Mononuclear cell (primary cell): ENCODE results near the gene ASIC2. TPM values are rescaled to one million over a fixed set of nuclear protein-coding genes. Genes with fewer than 3 reads are reported as not detected.

ENCODE experiments used
- H3K27me3 ChIP-seq: 2 replicates; pipeline ENCODE4 v1.6.0; 2011; ENCODE audit warnings: low read length, control low read depth; ENCODE audit not compliant: insufficient read depth
- H3K4me1 ChIP-seq: 2 replicates; pipeline ENCODE4 v1.5.1; 2011; ENCODE audit warnings: mild to moderate bottlenecking, low read length, control low read depth; ENCODE audit not compliant: insufficient read depth
- H3K4me3 ChIP-seq: 2 replicates; pipeline ENCODE4 v1.5.1; 2011; ENCODE audit warnings: mild to moderate bottlenecking, low read length, moderate library complexity
- H3K9me3 ChIP-seq: 2 replicates; pipeline ENCODE4 v1.5.1; 2011; ENCODE audit warnings: low read depth, mild to moderate bottlenecking, control low read depth, low read length
- total RNA-seq: library from RNA; depleted of rRNA; stranded (reverse); fragments of >200 nt; gene quantifications from one replicate; pipeline ENCODE4 v1.2.3, GENCODE V29; 2012

The ASIC2 gene
- total RNA-seq, 1 donor = not detected

DNA sequence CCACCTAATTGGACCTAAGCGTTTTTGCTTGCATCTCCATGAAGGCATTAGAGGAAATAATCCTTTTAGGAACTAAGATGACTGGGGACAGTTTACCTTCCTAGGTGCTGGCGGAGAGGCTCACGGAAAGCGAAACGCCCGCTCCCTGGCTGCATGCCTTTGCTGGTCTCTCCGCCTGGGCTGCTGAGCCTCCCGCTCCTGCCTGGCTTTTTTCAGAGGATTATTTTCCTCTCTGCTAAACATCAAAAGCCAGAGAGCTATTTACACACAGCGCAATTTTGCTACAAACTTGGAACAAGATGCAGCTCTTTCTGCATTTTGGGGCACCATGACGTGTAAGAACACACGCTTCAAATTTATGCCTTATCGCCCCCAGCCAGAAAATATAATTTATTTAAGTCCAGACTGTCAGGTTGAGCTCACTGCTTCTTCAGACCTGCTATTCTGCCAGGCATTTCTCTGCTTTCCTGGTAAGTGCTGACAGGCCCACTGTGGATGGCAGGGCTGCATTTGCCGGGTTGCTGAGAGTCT lies 177.0 kb downstream of the ASIC2 start:
- no peak overlapping the region for H3K4me3 ChIP-seq
- H3K27me3 ChIP-seq = no peaks in the 10 kb centered on the region
- H3K9me3 ChIP-seq = no peaks in the 10 kb centered on the region
- no peaks in the 10 kb centered on the region for H3K4me1 ChIP-seq

DNA sequence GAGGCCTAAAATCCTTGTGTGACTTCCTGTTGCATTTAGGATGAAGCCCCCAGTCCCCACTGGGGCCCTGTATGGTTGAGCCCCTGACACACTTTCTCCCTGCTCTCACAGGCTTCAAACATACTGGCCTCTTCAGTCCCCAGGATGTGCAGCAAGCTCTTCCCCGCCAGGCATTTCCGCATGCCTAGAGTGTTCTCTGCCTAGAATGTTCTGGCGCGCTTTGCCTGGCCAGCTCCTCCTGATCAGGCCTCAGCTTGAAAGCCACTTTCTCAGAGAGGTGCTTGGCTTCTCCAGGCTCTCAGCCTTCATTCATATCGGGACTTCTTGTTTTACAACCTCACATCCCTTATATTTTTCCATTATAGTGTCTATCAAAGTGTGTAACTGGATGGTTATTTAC lies 177.7 kb downstream of the ASIC2 start:
- Histone ChIP-seq H3K27me3 (no peaks in the 10 kb centered on the region), H3K9me3 (no peaks in the 10 kb centered on the region), H3K4me3 (no peak overlapping the region), H3K4me1 (no peaks in the 10 kb centered on the region)

DNA sequence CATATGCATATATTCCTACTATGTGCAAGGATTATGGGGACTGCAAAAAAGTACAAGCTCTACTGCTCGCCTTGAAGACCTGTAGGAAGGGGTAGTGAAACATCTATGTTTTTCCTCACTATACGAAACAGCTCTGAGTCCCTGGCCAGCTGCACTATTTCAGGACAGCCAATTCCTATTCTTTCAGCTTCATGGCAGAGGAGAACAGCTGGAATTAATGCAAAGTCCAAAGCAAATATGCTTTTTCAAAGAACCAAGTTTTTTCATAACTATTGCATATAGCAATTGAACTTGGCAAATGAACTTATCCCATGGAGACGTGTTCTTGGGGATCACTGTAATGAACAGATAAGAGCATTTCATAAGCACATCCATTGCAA lies 179.1 kb downstream of the ASIC2 start:
- no peaks in the 10 kb centered on the region for H3K9me3 ChIP-seq
- H3K4me1 ChIP-seq = no peaks in the 10 kb centered on the region
- H3K4me3 ChIP-seq = no peak overlapping the region
- H3K27me3 ChIP-seq = no peaks in the 10 kb centered on the region

DNA sequence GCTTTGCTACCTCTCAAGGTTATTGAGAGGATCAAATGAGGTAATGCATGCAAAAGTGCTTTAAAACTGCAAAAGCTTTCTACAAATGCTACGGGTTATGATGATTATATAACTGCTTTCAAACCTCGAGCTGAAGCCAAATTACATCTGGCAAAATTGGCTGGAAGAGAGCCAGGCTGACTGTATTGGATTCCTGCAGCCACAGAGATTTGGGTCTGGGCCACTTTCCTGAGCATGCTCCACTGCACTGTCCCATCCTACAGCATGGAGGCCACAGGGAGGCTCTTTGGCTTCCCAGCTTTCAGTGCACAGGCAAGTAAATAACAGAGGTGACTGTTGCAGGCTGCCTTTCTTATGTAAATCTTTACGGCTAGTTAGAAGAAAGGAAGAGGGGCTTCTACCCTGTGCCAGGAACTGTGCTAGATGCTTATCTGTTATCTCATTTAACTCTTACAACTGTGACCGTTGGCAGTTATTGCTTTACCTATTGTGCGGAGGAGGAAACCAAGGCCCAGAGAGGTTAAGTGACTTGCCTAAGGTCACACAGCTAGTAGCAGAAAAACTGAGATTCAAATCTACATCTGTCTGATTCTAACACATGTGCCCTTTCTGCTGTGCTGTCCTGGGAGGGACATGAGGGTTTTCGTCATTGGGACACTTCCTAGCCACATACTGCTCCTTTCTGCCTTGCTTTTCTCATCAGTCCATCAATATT lies 179.7 kb downstream of the ASIC2 start:
- Histone ChIP-seq H3K4me3 (no peak overlapping the region), H3K27me3 (no peaks in the 10 kb centered on the region), H3K4me1 (no peaks in the 10 kb centered on the region), H3K9me3 (no peaks in the 10 kb centered on the region)

DNA sequence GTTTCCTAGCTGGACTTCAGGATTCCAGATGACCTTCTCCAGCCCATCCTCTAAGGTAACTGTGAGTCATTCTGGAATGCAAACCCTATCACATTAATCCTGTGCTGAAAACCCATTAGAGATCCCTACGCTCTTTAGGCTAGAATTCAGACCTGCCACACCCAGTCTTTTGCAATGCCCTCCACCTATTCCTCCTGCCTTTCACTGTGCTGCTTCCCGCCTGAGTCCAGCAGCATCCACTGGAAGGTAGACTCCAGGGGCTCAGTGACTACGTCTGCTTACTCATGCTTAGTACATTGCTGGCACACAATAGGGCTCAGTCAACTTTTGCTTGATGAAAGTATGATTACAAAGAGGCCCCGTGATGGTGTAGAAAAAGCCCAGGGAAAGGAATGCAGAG lies 180.3 kb downstream of the ASIC2 start:
- H3K4me3 ChIP-seq = no peak overlapping the region
- H3K27me3 ChIP-seq = no peaks in the 10 kb centered on the region
- H3K4me1 ChIP-seq = no peaks in the 10 kb centered on the region
- no peaks in the 10 kb centered on the region for H3K9me3 ChIP-seq

DNA sequence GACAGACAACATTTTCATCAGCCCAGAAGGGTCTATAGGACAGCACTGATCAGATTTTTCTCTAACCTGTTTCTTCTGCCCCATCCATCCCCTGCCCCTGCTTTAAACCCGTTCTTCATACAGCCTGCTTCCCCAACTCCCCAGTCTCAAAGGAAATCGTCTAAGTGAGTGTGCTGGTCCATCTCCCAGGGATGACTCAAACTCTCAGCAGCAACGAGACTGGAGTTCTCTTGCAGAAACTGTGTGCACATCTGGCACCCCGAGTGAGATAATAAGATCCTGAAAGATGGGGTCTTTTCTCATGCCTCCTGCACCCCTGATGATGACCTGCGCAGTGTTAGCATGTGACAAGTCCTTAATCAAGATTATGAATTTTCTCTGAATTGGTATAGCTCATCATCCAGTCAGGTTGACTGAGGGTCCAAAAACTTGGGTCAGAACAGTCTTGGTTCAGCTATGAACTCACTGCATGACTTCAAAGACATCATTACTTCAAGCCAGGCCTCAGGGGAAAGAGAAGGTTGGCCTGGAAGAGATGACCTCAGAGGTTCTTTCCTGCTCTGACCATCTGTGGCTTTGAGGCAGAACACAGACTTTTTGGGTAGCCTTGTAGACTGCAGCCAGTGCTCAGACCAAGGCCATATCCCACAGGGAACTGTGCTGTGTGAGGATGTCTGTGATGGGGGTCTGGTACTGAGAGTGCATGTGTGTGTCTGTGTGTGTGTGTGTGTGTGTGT lies 183.6 kb downstream of the ASIC2 start:
- H3K9me3 ChIP-seq = no peaks in the 10 kb centered on the region
- H3K4me1 ChIP-seq = no peaks in the 10 kb centered on the region
- no peak overlapping the region for H3K4me3 ChIP-seq
- no peaks in the 10 kb centered on the region for H3K27me3 ChIP-seq

DNA sequence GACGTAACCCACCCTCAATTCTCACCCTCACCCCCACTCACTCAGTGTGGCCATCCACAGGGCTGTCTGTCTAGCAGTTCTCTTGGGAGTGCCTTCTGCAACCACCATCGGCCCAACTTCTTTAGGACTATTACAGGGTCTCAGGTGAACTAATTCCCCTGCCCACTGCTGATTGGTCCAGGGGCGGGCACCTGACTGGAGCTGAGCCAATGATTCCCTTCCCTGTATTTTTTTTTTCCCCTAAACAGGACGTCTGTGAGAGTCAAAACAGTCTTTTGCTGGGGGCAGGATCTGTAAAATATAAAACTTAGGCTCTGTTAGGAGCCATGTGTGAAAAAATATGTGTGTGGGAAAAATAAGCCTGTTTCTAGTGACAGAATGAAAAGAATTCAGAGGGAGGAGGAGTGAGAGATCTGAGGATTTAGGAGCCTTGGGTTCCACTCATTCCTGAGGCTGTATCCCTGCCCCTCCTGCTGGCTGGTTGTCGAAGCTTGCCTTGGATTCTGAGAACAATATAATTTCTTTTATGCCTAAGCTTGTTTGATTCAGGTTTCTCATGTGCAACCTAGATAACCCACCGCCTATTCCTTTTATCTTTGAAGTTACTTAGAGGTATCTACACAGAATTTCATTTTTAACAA lies 186.4 kb downstream of the ASIC2 start:
- no peaks in the 10 kb centered on the region for H3K4me1 ChIP-seq
- H3K9me3 ChIP-seq = no peaks in the 10 kb centered on the region

DNA sequence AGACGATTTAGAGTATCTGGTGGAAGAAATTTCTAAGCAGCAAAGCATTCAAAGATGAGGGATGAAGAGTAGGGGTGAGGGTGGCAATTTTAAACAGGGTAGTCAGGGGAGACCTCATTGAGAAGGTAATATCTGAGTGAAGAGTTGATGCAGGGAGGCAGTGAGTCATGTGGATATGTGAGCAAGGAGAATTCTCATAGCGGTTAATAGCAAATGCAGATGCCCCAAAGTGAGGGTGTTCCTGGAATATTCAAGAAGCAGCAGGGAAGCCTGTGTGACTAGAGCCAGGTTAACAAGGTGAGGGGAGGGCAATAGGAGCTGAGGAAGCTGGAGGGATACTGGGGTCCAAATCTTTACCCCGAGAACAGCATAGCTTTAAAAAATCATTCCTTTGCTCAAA lies 187.2 kb downstream of the ASIC2 start:
- H3K9me3 ChIP-seq = no peaks in the 10 kb centered on the region
- H3K4me3 ChIP-seq = no peak overlapping the region
- H3K27me3 ChIP-seq = no peaks in the 10 kb centered on the region
- H3K4me1 ChIP-seq = no peaks in the 10 kb centered on the region

More for the DNA sequence above, 186.4 kb downstream of the ASIC2 start:
- no peaks in the 10 kb centered on the region for H3K27me3 ChIP-seq
- no peak overlapping the region for H3K4me3 ChIP-seq

DNA sequence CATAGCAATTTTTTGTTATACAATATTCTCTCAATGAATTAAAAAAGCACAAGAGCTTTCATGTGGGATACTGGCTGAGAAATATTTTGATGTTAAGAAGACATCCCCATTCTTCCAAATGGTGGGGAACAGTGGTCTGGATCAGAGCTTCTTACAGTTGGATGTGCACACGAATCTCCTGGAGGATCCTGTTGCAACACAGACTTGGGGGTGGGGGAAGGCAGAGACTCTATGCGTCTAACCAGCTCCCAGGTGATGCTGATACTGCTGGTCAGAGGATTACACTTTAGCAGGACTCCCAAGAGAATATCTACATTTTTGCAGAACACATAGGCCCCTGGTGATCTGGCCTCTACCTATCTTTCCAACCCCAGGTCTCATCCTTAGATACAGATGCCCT lies 193.2 kb downstream of the ASIC2 start:
- H3K4me1 ChIP-seq = no peaks in the 10 kb centered on the region
- no peak overlapping the region for H3K4me3 ChIP-seq
- no peaks in the 10 kb centered on the region for H3K9me3 ChIP-seq
- H3K27me3 ChIP-seq = no peaks in the 10 kb centered on the region

DNA sequence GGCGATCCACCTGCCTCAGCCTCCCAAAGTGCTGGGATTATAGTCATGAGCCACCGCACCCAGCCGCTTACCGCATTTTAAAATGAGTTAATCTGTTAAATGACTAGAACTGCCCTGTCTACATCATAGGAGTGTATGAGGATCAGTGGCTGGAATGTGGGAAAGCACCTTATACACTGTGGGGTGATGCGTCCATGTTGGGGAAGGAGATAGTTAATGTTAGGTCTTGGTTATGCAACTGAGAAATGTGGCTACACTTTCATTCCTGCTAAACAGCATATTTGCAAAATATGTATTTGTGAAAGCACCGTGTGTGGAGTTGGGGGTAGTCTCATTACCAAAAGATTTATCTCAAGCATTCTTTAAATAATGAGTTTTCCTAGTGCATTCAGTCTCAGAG lies 193.8 kb downstream of the ASIC2 start:
- H3K27me3 ChIP-seq = no peaks in the 10 kb centered on the region
- no peaks in the 10 kb centered on the region for H3K9me3 ChIP-seq
- no peaks in the 10 kb centered on the region for H3K4me1 ChIP-seq
- H3K4me3 ChIP-seq = no peak overlapping the region

DNA sequence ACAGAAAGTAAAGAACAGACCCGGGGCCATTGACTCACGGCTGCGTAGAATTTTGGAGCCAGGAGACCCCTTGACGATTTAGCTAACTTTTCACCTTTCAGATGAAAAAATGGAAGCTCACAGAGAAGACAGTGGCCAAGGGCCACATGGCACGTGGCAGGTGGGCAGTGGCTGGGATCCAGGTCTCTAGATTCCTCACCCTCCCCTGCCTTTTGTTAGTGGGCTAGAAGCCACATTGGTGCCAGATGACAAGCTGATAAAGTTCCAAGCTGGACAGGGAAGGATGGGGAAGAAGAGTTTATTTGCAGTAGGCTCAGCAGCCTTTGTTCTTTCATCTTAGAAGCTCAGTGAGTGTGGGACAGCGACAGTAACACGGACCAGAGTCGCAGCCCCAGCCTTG lies 195.7 kb downstream of the ASIC2 start:
- Histone ChIP-seq H3K4me3 (no peak overlapping the region), H3K27me3 (no peaks in the 10 kb centered on the region), H3K9me3 (no peaks in the 10 kb centered on the region), H3K4me1 (no peaks in the 10 kb centered on the region)

DNA sequence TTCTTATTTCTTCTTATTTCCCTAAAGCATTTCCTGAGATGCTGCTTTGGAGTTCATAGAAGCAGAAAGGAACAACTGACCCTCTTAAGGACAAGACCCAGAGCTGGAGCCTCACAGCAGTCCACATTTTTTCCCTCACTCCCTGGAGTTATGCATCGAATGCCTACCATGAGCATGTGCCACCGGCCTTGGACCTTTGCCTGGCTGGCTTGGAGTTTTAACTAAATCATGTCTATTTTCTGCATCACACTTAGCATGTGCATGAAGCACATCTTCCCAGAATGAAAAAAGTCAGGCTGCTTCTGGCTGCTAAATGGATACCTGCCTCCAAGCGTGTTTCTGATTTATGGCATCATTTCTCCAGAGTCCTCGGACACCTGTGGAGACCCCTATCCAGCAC lies 196.9 kb downstream of the ASIC2 start:
- H3K4me1 ChIP-seq = no peaks in the 10 kb centered on the region
- H3K4me3 ChIP-seq = no peak overlapping the region
- no peaks in the 10 kb centered on the region for H3K9me3 ChIP-seq
- no peaks in the 10 kb centered on the region for H3K27me3 ChIP-seq

DNA sequence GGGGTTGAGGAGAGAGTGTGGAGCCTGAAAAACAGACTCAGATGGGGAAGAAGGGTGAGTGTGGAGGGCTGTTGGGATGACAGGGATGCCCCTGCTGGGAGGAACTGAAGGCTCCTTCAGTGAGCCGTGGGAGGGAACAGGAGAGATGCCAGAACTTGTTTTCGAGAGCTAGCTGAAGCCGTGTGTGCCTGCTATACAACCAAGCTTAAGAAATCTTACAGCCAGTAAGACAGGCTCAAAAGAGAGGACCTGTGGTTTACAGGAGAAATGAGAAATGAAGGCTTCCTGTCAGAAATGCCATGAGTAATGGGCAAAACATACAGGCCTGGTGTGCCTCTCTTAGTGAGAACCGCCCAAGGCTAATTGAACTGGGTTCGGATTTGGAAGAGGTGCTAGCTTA lies 201.8 kb downstream of the ASIC2 start:
- Histone ChIP-seq H3K9me3 (no peaks in the 10 kb centered on the region), H3K4me1 (no peaks in the 10 kb centered on the region), H3K27me3 (no peaks in the 10 kb centered on the region), H3K4me3 (no peak overlapping the region)

DNA sequence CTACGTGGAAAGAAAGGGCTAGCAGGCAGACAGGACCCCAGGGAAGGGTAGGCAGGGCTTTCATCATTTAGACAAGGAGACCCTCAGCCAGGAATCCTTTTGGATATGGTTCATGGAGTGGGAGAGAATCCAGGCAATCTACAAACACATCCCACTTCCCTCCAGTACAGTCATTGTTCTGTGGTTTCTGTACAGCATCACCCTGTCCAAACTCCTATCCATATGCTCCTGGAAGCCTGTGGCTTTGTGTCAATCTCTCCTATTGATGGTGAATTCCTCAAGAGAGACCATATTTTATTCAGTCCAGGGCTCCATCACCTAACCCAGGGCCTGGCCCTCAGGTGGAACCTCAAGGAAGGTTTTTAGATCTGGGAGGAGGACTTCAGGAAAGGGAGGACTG lies 202.3 kb downstream of the ASIC2 start:
- H3K9me3 ChIP-seq = no peaks in the 10 kb centered on the region
- H3K4me3 ChIP-seq = no peak overlapping the region
- no peaks in the 10 kb centered on the region for H3K4me1 ChIP-seq
- H3K27me3 ChIP-seq = no peaks in the 10 kb centered on the region

DNA sequence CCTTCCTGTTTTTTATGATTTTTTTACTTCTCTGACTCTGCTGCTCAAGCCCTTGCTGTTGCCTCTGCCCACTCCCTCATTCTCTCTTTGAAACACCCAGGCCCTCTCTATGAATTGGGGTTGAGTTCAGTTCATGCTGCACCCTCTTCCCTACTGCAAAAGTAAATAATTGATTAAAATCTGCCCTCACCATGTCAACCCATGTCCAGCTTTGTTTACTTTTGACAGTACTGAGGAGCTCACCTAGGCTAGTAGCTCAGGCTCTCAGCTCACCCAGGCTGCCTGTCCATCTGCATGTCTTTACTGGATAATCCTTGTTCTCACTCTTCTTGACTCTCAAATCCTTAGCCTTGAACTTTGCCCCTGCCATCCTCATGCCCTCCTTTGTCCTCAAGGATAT lies 206.2 kb downstream of the ASIC2 start:
- H3K27me3 ChIP-seq = no peaks in the 10 kb centered on the region
- no peak overlapping the region for H3K4me3 ChIP-seq
- H3K9me3 ChIP-seq = no peaks in the 10 kb centered on the region
- no peaks in the 10 kb centered on the region for H3K4me1 ChIP-seq
